HG03159 (cell line): Measurements from ENCODE around the gene HOXC11.

Source experiments
- ATAC-seq: cut with Tn5 transposase; IDR thresholded peaks from one replicate; pipeline ENCODE4 v1.9.1; 2021; ENCODE audit warnings: mild to moderate bottlenecking, moderate library complexity; ENCODE audit not compliant: unreplicated experiment

The HOXC11 gene

DNA sequence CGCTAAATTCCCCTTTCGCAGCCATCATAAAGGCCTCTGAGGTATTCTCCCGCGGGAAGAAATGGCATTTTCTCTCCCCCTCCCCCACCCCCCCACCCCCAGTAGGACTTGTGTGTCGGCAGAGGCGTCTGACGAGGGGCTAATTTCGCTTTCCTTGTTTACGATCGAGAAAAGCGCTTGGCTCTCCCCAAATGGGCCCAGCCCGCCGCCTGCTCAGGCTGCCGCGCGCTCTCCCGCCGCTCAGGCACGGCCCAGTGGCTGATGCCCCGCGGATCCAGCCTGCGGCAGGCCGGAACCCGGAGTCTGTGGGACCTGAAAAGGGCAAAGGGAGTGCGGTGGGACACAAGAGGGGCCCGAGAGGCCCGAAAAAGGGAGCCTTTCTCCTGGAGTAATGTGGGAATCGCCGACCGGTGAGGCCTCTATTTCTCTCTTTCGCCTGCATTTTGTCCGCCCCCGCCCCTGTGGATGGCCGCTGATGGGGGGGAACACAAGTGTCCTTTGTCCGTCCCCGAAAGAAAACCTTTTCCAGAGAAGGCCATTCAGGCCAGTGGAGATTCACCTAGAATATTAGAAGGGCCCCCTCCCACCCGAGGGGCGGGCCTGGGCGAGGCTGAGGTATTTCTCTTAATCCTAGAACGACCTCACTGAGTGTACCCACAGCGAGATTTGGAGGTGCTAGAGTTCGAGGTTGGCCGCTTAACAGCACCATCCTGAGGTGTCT, 46.3 kb downstream of the HOXC11 start:
- no peak for ATAC-seq

DNA sequence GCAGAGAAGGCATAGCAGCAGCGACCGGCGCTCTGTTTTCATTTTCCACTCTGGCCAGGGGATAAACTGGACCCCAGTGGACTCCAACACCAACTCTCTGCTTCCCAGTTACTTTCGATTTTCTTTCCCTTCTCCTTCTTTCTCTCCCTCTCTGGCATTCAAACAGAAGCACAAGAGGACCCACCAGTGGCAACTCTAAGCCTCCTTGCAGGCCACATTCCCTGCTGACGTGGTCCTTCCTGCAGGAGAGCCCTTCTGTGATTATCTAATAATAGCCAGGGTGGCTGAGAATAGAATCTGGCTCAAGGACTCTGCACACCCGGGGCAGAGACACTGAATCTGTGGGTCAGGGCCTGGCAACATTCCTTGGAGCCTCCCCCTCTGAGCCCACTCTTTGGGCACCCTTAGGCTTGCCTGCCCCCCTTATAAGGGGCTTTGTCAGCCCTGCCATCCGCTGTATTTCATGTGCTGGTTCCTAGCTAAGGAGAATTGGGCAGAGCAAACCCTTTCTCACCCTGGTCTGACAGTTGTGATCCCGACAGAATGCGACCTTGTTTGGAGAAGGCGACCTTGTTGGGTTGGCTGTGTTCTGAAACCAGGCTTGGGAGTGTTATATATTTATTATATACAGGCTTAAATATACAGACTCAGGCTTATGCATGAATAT, 47.1 kb downstream of the HOXC11 start:
- ATAC-seq = no peak

DNA sequence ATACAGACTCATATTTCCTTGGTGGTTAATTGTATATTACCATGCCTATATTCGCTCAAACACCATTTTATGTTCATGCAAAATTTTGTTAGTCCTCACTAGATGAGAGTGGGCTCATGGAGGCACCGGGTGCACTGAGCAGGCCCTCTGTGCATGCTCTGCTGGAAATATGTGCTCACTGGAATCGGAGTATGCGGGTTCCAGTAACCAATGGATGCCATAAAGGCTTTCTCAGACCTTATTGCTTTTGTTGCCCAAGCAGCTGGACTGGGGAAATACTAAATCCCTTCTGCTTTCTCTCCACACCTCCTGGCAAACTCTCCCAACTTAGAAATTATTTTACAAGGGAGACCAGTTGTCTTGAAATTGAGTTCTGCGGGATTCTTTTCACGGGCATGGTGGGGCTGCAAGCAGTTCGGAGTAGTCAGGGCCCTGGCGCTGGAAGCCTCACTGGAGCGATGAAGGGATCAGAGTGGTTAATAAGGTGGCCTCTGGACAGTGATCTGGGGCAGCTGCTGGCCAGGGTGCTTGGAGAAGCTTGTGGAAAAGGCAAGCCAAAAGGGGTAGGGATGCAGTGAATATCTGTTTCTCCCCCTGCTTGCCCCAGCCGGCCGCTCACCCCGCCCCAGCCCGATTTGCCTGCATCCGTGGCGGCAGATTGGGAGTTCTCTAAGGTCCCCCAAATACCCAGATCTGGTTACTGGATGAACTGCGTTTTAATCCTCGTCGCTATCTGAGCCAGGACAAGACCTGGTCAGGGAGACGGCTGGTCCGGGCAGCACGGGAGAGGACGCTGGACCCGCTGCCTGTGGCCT, 47.9 kb downstream of the HOXC11 start:
- no peak for ATAC-seq

DNA sequence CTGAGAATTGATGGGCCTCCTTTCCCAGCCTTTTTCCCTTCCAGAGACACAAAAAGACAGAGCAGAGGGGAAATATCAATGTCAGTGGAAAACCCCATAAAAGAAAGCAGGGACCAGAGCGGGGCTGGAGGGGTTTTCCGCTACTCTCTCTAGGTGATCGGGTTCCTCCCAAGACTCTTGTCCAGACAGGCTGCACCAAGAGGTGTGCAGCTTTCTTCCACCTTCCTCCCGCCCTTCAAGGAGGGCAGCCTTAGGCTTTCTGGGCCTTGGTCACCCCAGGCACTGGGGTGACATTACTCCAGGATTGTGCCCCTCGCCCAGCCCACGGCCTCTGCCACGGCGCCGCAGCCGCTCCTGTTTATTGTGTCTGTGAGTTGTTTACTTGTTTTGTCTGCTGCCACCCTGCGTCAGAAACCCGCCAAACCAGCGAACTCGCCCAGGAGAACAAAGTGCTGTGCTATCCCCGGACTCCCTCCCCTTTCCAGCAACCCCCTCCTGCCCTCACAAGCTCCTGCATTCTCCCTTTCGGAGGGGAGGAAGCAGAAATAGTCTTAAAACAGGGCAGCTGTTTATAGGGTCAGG, 48.6 kb downstream of the HOXC11 start:
- ATAC-seq = no peak

DNA sequence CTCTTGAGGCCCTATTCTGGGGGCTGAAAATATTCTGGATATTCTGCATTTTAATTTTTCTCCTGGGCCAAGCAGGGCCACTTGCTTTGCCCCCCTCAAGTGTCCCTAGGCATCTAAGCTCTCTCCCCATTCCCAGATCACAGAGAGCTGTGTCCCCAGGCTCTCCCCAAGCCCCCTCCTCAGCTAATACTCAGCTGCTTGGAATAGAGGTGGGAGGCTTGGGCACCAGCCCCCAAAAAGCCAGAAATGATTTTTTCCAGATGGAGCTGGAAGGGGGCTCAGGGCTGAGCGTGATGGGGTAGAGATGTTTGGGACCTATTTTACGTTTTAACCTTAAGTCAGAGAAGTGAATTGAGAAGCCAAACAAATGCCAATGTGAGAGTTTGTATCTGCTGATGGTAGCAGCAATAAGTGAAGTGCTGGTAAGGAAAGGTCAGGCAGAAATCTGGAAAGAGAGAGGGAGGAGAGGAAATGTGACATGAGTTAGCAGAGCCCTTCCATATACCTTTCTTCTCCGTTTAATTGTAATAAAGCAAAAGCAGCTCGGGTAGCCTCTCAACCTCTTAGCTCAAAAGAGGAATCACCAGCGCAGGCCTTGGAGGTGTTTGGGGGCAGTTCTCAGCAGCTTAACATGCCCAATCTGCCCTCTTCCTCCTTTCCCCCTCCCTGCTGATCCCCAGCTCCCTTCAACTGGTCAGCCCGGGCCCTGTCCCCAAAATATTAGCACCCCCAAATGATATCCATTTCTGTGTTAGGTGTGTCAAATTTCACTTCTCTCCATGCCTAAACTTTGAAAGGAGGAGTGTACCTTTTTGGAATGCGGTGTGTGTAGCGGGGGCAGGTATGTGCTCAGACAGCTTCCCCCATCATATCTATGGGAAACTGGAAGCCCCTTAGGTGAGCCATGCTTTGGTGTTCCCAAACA, 50.3 kb downstream of the HOXC11 start:
- ATAC-seq = no peak

DNA sequence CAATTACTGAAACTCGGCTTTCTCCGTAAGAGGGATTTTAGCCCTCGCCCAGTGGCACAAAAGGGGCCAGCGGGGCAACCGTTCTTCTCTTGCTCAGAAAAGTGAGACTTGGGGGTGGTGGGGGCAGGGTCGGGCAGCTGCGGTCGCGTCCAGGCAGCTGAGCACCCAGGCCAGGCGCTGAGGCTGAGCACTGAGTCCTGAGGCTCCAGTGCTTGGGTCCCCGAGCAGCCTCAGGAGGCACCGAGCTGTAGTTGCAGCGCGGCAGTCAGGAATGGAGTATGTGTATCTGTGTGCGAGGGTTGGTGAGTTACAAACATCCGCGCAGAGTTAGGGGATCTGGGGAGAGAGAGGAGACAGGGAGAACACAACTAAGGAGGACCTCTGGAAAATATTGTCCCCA, 51.2 kb downstream of the HOXC11 start:
- ATAC-seq = no peak

DNA sequence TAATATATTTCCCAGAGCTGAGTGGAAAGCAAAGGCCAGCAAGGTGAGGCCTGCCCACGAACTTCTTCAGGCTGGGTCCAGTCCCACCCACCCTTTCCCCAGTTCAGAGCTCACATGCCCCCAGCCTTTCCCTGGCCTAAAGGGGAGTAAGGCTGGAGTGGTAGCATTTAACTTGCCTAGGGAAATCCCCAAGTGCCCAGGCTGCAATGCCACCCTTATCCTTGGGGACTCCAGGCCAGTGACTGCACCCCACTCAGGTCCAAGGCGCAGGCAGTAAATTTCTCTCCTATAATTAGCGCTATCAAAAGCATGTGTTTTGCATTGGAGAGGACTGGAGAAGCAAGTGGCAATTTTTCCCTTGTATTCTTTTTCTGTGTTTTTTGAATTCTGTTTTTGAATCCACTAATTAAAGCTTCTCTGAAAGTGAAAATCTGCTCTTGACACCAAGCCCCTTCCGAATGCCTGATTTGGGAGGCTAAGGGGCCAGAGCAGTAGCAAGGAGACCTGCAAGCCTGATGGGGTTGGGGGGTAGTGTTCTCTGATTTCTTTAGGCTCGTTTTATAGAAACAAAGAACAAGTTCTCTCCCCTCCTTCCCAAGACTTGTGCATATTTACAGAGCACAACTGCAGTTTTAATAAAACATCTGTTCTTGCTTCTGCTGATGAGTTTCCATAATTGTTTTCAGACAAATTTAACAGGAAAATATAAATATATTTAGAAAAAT, 51.8 kb downstream of the HOXC11 start:
- ATAC-seq = no peak

DNA sequence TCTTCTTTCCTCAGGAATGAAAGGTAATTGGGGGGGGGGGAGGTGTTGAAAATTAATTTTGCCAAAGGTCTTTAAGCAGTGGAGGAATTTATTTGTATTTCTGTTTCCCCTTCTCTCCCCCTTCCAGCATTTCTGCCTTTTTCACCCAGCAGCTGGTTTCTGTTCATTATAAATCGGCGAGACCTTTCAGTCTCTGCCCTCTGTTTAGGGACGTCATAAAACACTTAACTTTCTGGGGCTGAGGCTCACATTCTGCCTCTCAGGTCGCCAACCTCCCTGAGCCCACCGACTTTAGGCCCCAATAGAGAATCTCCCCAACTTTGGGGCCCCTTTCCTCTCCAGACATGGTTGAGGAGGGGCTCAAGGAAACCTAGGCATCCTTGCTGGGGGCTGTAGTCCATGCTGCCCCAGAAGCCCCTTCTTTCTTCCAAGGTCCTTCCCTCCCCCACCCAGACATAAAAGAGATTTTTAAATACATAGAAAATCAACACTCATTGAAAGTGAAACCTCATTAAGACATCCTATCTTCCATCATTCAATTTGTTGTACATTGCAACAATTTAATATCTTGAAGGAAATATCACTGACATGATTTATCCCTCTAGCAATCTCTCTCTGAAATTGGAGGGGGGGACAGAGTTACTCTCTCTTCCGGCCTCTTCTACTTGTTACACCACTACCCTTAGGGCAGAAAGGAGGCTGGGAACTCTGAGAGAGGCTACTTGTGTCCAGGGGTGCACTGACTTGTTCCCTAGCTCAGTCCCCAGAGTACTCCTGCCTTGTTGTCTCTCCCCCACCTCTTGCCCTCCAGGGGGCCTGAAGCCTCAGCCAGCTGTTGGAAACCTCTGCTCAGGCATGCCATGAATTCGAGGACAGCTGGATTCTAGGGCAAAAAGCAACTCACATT, 52.8 kb downstream of the HOXC11 start:
- ATAC-seq = no peak

DNA sequence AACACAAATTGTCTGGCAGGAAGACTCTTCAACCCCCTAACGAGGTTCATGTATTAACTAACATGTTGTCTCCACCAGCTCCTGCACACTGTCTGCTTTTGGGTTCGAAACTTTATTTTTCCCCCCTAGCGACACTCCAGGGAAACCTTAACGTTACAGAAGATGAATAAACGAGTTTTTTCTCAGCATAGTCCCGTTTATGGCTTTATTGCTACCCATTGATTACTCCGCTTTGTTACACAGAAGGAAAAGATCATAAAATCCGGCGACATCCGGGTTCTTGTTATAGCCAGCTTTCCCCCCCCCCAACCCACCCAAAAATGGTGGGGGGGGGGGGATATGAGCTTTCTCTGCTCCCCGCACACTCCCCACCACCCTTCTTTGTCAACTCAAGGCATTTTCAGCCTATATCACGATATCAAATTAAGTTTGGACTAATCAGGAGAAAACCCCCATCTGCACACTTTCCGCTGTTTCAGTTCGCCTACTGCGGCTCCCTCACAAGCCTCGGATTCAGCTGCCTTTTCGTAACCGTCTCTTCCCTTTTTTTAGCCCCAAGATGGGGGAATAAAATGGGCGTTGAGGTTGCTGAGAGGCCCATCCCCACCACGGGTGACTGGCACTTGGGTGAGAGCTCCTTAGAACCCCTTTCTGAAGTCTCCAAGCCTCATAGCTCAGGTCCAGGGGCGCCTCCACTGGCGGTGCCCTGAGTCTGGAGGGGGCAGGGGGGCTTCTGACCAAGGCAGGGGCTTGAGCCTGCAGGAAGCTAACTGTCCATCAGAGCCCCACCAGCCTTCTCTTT, 53.9 kb downstream of the HOXC11 start:
- ATAC-seq = no peak
